GM18507 (cell line): ENCODE results near the gene TMEM212.
"Not testable (repeated sequence)": the region's sequence is repeated elsewhere in the genome, so short reads cannot be mapped to it uniquely, and the experiment has no call there.

ENCODE experiments used
- DNase-seq: peaks from one replicate; pipeline ENCODE4 v3.0.0; 2011; ENCODE audit warnings: low read depth; ENCODE audit not compliant: insufficient read length; ENCODE audit errors: extremely low spot score
- FAIRE-seq: peaks from 2 replicates; lab custom pipeline; 2011; peaks lifted over from hg19 to GRCh38; lab: Jason Lieb, UNC

Gene TMEM212

DNA sequence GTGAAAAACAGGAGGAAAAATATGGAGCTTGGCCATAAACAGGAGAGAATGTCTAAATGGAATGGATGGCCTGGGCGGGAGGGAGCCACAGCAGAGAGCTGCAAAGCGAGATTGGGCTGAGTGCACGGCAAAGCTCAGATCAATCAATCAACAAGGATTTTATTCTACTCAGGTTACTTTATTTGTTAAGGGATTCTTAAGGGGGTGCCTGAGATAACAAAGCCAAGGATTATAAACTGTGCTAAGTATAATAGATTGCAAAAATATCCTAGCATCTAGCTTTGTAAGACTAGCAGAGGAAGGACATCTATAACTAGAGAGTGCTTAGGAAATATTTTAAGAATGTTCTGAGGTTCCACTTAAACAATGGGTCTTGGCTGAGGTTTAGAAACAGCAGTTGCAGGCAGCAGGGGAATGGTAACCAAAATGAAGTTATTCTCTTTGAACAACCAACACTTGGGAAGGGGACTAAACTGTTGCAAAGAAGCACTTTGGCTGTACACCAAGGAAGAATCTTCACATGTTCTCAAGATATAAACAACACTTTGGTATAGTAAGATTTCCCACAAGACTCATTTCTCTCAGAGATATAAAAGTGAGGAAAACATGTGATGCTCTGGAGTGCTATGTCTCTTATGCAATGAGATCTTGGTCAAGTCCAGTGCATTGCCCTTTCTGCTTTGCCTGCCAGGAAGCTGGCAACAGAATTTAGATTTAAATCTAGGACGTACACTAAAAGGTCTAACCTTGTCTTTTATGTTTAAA, 35.5 kb downstream of the TMEM212 start:
- FAIRE-seq (no peak), DNase-seq (no peak)

DNA sequence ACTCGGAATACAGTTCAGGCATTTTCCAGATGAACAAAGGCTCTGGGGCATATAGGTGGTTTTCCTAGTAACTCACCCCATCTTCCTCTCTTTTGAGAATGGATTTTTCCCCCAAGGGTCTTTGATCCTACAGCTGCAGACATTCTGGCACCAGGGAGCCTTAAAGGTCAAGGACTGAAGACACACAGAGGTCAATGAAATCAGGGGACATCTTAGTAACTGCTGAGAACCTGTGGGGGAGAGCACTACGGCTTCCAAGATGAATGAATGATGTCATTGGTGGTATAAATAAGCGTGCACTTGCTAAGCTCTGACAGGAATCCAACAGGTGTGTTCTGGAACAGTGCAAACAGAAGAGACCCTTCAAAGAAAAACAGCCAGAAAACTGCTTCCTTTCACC, 36.3 kb downstream of the TMEM212 start:
- DNase-seq, result no peak
- FAIRE-seq, result no peak

DNA sequence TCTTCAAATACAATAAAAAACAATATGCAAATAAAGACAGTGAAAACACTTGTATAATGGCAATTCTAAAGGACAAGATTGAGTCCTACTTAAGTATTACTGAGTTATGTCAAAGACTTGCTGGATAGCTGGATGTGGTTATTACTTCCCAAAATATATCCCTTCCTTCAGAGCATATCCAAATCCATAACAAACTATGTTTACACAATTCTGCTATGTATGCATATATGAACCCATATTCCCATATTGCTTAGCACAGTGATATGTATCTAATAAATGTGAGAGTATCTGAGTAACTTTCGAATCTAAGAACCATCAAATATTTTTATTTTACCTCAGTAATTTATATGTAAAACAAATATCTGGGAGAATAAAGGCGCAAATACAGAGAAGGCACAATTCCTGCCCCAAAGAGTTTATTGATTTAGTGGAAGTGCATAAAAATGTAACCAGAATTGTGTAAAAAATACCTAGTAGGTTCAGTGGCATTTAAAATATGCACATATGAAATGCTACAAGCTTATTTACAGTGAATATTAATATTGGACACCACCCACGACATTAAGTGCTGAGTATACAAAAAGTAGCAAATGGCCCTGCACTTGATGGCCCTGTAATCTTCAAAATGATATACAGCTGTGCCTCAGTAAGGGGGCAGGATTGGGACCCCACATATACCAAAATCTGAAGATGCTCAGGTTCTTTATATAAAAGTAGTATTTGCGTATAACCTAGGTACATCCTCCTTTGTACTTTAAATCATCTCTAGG, 37.1 kb downstream of the TMEM212 start:
- DNase-seq (no peak), FAIRE-seq (no peak)

DNA sequence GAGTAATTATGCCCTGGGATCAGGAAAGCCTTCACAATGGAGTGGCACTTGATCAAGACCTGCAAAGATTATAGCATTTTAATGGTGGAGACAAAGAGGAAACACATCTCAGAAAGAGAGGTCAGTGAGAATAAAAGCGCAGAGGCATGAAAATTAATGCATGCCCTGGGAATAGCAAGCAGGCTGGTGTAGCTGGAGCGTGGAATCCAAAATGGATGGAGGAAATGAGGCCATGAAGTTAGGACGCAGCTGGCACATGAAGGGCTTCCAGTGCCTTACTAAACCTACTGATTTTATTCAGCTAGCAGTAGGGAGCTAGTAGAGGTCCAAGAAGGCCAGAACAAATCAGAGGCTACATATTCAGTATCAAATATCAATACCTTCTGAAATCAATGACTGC, 38.1 kb downstream of the TMEM212 start:
- DNase-seq, result no peak
- no peak for FAIRE-seq

DNA sequence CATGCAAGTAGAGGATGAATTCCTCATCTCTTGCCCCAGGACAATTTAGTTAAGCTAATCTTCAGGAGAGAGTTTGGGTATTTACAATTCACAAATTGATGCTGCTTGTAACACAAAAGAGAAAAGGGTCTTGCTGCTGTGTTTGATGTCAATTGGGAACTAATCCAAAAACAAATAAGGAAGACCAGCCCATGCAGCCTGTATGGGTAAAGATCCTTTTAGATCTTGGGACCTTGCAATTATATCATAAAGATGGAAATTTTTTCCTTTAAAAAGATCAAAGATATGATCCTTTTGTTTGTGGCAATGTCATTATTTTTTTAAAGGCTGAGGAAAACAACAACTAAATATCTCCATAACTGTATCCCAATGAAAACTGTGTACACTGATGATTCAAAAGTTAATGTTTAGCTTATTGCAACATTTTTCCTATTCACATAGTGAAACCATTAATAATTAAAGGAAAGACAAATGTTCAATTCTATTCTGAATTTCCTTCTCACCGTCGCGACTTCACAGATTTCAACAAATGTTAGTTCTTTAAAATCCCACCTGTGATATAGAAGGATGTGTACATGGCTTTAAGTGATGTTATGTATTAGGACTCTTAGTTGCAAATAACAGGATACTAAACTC, 40.2 kb downstream of the TMEM212 start:
- DNase-seq (no peak), FAIRE-seq (no peak)

DNA sequence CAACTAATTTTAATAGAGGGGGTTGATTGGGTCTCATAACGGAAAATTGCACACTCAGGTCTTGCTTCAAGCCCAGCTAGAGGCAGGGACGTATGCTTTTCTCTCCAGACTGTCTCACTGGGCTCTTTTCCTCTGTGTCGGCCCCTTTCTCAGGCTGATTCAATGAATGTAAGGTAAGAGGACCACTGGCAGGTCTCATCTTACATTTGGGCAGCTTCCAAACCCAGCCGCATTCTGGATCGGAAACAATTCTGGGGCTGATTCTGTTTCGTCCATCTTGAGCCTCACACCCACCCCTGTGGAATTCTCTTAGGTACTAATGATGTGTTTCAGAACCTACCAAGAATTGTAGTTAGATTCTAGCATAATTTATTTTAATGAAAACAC, 40.7 kb downstream of the TMEM212 start:
- FAIRE-seq, result no peak
- no peak for DNase-seq

DNA sequence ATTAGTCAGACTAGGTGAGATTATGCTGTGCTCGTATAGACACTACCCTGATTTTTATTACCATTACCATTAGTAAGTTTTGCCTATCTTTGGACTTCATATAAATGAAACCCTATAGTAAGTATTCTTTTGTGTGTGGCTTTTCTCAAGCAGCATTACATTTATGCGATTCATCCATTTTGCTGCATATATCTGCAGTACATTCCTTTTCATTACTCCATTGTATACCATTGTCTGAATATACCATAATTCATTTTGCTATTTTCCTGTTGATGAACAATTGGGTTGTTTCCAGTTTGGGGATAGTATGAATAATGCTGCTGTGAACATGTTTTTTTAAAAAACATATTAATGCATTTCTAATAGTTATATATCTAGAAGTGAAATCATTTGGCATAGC, 45.3 kb downstream of the TMEM212 start:
- DNase-seq (no peak), FAIRE-seq (no peak)

DNA sequence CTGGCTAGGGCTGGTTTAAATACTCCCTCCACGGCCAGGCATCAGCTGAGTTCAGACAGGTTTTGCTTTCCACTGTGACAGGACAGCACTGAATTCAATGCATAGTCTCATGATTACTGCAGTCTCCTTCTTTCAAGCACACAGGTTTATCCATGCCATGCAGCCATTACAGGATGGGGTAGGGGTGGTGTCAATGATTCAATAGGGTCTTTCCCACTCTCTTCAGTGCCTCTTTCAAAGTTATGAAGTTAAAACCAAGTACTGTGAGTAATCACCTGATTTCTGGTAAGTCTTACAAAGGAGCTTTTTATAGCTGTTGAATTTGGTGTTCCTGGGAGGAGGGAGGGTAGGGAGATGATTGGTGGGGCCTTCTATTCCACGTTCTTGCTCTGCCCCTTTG, 47.2 kb downstream of the TMEM212 start:
- DNase-seq (no peak), FAIRE-seq (no peak)

DNA sequence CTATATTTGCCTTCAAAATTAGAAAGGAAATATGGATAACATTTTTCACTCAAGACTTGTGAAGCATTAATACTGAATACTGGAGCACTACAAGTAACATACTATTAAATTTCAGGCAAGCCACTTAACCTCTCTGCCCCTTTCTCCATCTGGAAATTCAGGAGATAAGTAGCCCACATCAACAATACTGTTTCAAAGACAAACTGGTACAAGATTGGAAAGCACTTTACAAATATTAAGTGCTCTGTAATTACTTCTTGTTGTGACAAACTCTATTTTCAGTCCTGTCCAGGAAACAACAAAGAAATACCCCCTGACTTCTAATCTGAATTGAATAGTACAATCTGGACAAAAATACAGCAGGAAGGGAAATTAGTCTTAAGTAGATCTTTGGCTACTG, 49.3 kb downstream of the TMEM212 start:
- DNase-seq (no peak), FAIRE-seq (no peak)

DNA sequence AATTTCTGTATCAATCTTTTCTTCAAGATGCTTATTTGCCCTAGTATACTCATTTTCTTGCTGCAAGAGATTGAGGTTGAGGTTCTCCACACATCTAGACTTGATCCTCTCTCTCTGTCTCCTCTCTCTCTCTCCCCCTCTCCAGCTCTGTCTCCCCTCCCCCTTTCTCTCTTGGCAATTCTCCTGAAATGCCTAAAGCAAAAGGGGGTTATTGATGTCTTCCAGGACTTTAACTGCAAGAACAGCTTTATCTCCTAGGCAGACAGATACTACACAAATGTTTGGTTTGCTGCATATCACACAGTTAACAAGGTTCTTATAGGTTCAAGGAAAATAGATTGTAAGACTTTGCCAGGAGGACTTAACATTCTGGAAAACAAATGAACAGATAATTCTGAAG, 52.1 kb downstream of the TMEM212 start:
- no peak for DNase-seq

DNA sequence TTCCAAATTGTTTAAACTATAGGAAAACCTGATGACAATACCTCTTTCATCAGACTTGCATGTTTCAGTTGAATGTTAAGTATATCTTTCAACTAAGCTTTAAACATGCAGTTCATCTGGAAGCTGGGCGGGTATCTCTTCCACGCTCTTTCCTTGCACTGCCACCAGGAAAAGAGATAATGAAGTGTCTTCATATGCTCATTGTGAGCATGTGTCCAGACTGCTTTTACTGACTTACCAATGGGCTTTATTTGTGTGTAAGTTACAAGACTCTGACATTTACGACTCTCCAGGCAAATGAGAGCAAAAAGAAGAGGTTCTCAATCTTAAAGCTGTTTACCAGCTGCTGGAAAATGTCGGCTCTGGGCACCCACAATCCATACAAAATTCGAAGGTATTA, 52.8 kb downstream of the TMEM212 start:
- no peak for FAIRE-seq
- no peak for DNase-seq

More for the DNA sequence above, 52.1 kb downstream of the TMEM212 start:
- no peak for FAIRE-seq

DNA sequence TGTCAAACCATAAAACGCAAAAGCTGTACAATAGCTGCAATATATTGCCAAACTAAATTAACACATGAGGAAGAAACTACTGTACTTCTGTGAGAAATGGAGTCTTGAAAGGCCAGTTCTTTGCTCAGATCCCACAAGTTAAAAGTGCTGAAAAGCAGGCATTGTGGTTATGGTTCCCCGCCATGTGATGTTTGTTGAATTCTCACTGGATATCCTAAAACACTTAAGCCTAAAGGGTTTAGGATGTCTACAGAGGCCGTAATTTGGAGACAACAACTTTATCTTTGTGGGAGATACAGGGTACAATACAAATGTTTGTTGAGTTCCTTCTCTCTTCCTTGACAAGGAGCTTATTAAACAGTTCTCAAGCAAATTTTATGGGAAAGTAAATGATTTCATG, 53.2 kb downstream of the TMEM212 start:
- DNase-seq (no peak), FAIRE-seq (no peak)

DNA sequence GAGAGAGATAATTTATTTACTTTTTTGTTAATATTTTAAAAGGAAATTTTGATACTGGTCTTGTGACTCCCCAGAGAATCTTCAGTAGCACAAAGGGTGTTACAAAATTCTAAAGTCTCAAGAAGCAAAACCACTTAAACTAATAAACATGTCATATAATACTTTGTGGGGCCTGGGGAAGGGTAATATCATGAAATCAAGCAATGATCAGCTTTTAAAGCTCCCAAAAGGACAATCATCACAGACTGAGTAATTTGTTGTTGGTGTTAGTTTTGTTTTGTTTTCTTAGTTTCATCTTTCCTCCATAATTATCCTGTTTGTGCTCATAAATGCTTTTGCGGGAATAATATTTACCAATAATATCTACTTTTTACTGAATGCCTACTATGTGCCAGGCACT, 55.0 kb downstream of the TMEM212 start:
- DNase-seq (no peak), FAIRE-seq (no peak)

DNA sequence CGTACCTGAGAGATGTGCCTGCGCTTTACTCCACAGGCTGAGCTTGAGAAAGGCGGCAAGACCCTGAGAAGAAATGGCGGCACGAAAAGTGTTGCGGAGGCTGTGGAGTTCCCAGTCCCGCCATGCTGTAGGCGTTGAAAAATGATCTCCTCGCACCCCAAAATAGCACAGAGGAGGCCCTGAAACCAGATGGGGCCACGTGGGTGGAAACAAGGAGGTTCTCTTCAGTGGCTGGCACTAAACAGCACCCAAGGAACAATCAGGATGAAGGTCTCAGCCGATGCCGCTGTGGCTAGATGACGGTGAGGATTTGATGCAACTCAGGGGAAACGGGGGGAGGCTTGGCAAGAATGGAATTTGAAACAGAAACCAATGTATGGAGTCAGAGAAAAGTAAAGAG, 57.3 kb downstream of the TMEM212 start:
- no peak for DNase-seq
- FAIRE-seq, result no peak

DNA sequence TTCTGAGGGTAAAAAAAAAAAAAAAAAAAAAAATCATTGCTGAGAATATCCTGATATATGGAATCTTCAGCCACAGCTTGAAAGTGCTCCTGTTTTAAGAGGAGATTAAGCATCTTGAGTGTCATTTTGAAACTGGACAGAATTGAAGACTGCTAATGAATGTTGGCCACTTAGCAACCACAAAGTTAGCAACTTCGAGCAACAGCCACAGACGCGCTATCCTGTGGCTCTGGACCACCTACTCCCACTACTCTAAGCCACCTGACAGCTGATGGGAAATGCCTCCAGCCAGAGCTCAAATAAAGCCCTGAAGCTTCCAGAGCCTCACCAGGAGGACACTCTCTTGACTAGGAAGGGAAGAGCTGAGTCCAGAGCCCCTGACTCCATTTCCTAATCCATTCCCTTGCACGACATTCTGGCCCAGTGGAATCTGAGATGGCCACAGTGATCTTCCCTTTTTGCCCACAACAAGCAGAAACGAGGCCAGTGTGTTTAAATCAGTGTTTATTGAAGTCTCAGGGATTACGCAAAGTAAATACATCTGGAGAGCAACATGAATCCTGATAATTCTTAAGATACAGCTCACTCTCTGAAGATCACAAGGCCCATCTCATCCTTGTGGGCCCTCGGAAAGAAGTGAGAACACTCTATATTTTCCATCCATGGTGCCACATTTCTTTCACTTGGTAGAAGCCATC, 58.6 kb downstream of the TMEM212 start:
- FAIRE-seq (no peak), DNase-seq (no peak)

DNA sequence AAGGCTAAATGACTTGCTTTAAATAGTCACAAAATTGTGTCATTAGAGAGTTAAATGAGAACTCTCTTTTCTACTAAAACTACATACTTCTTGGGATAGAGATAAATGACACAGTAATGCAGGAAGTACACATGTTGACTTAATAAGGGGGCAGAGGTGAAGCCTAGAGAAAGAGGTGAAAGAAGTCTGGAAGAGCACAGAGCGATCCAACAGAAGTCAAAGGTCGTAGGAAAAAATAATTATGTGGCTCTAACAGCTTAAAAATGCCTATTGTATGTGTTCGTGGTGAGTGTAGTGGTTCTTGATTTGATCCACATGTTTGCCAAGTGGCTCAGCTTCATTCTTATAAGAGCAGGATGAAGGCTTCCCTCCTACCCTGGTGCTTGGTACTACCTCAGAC, 61.7 kb downstream of the TMEM212 start:
- DNase-seq (no peak), FAIRE-seq (no peak)

DNA sequence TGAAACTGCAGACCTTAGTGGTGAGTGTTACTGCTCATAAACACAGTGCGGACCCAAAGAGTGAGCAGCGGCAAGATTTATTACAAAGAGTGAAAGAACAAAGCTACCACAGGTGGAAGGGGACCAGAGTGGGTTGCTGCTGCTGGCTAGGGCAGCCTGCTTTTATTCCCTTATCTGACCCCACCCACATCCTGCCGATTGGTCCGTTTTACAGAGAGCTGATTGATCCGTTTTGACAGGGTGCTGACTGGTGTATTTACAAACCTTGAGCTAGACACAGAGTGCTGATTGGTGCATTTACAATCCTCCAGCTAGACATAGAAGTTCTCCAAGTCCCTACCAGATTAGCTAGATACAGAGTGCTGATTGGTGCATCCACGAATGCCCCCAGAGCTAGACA, 63.4 kb downstream of the TMEM212 start:
- not testable (repeated sequence) for FAIRE-seq, DNase-seq

DNA sequence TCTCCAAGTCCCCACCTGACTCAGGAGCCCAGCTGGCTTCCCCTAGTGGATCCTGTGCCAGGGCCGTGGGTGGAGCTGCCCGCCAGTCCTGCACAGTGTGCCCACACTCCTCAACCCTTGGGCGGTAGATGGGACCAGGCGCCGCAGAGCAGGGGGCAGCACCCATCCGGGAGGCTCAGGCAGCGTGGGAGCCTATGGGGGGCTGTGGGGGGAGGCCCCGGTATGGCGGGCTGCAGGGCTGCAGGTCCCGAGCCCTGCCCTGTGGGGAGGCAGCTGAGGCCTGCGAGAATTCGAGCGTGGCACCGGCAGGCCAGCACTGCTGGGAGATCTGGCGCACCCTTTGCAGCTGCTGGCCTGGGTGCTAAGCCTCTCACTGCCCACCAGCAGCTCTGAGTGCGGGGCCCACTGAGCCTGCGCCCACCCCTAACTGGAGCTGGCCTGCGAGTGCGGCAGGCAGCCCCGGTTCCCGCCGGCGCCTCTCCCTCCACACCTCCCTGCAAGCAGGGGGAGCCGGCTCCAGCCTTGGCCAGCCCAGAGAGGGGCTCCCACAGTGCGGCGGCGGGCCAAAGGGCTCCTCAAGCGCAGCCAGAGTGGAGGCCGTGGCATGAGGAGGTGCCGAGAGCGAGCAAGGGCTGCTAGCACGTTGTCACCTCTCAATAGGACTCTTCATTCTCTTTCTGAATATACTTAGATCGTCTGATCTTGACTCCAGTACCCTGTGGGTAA, 64.0 kb downstream of the TMEM212 start:
- FAIRE-seq (no peak), DNase-seq (no peak)

DNA sequence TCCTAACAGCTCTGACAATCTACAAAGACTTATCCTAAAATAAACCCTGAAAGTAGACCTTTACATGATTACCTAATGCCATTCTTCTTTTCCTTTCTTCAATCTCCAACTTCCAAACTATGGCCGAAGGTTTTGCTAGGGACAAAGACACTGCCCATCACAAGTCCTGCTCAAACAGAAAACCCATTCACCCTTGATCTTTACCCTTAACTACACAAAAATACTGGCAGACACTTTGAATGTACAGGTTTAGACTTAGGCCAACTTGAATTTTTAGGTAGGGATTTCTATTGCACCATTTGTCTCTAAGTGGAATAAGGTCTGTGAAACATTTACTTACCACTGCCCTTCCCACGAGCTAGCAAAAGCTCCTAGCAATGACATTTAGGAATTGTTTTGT, 64.6 kb downstream of the TMEM212 start:
- DNase-seq (no peak), FAIRE-seq (no peak)

DNA sequence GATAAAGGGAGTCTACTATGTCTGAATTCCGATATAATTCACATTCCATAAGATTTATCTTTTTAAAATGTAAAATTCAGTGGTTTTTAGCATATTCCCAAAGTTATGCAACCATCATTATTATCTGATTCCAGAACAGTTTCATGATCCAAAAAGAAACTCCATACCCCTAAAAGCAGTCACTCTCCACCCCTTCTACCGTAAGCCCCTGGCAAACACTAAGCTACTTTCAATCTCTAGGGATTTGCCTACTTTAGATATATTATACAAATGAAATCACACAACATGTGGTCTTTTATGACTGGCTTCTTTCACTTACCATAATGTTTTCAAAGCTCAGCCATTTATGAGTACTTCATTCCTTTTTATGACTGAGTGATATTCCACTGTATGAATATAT, 65.6 kb downstream of the TMEM212 start:
- DNase-seq, result no peak
- no peak for FAIRE-seq
